Keratinocyte (primary cell): Measurements from ENCODE around the gene KCNIP3. TPM values are rescaled to one million over a fixed set of nuclear protein-coding genes. Genes with fewer than 3 reads are reported as not detected.

Experiments used
- DNase-seq: peaks from one replicate; pipeline ENCODE4 v3.0.0-alpha.2; 2011; ENCODE audit warnings: low read depth, missing footprints, low spot score
- FAIRE-seq: peaks from 2 replicates; lab custom pipeline; 2011; peaks lifted over from hg19 to GRCh38; lab: Jason Lieb, UNC
- H2AFZ ChIP-seq: 2 replicates; pipeline ENCODE4 v1.6.0; 2012; ENCODE audit warnings: low read length, control low read depth, inconsistent platforms; ENCODE audit not compliant: control insufficient read depth
- H3K27ac ChIP-seq: 2 replicates; pipeline ENCODE4 v1.5.1; 2011; ENCODE audit warnings: low read length; ENCODE audit not compliant: control insufficient read depth, insufficient read depth
- H3K27me3 ChIP-seq: 3 replicates; pipeline ENCODE4 v1.6.0; 2011; ENCODE audit warnings: low read length; ENCODE audit not compliant: control insufficient read depth, insufficient read depth; ENCODE audit errors: extremely low read depth
- H3K36me3 ChIP-seq, 2 experiments: 2 replicates in 1 of 2; 3 replicates in 1 of 2; pipeline ENCODE4 v1.5.1; 2011; ENCODE audit warnings: low read length in 2 of 2, mild to moderate bottlenecking in 1 of 2; ENCODE audit not compliant: control insufficient read depth in 2 of 2, insufficient read depth in 2 of 2; ENCODE audit errors: extremely low read depth in 1 of 2
- H3K4me1 ChIP-seq: 3 replicates; pipeline ENCODE4 v1.5.1; 2011; ENCODE audit warnings: low read length; ENCODE audit not compliant: control insufficient read depth, insufficient read depth; ENCODE audit errors: extremely low read depth
- H3K4me2 ChIP-seq: 3 replicates; pipeline ENCODE4 v1.6.0; 2011; ENCODE audit warnings: low read depth, low read length; ENCODE audit not compliant: control insufficient read depth, insufficient read depth; ENCODE audit errors: extremely low read depth
- H3K4me3 ChIP-seq, 3 experiments: fragments of 200-600 bp in 1 of 3; sonication (generic) in 1 of 3; 2 replicates in 2 of 3; 3 replicates in 1 of 3; pipeline ENCODE4 v1.5.1; 2011 to 2016; ENCODE audit warnings: low read length in 3 of 3, mild to moderate bottlenecking in 3 of 3, control low read depth in 2 of 3, inconsistent platforms in 1 of 3, low read depth in 1 of 3, mixed read lengths in 1 of 3, mixed run types in 1 of 3, moderate library complexity in 1 of 3; ENCODE audit not compliant: control insufficient read depth in 2 of 3, insufficient read depth in 2 of 3; ENCODE audit errors: extremely low read depth in 1 of 3
- H3K79me2 ChIP-seq: 2 replicates; pipeline ENCODE4 v1.6.0; 2012; ENCODE audit warnings: low read length; ENCODE audit not compliant: control insufficient read depth, insufficient read depth
- H3K9ac ChIP-seq: 3 replicates; pipeline ENCODE4 v1.6.0; 2011; ENCODE audit warnings: low read length; ENCODE audit not compliant: control insufficient read depth, insufficient read depth; ENCODE audit errors: extremely low read depth
- H3K9me1 ChIP-seq: 3 replicates; pipeline ENCODE4 v1.6.0; 2011; ENCODE audit warnings: low read length; ENCODE audit not compliant: control insufficient read depth, insufficient read depth; ENCODE audit errors: extremely low read depth
- H3K9me3 ChIP-seq: 2 replicates; pipeline ENCODE4 v1.5.1; 2012; ENCODE audit warnings: low read depth, low read length; ENCODE audit not compliant: control insufficient read depth
- H4K20me1 ChIP-seq: 3 replicates; pipeline ENCODE4 v1.6.0; 2011; ENCODE audit warnings: low read length; ENCODE audit not compliant: control insufficient read depth, insufficient read depth; ENCODE audit errors: extremely low read depth
- EZH2 ChIP-seq: IDR thresholded peaks from one replicate; pipeline ENCODE4 v1.6.1; 2012; ENCODE audit warnings: inconsistent platforms, mild to moderate bottlenecking, low read length, moderate library complexity
- dilution Hi-C: fragments of 300-500 bp; cut with MboI; formaldehyde crosslinking; loops from one replicate; pipeline ENCODE4 v1.7.0; 2020; ENCODE audit warnings: low sequenced_read_pairs; ENCODE audit not compliant: extremely low pct_ligation_motif_present
- polyA plus RNA-seq, 5 experiments: library from polyadenylated mRNA; depleted of rRNA in 3 of 5; stranded (reverse) in 3 of 5; stranded (forward) in 1 of 5; unstranded in 1 of 5; fragments of >200 nt; gene quantifications; 1 replicate in 1 of 5; 2 replicates in 3 of 5; 3 replicates in 1 of 5; pipeline versions ENCODE4 v1.2.1 to v1.2.3, GENCODE V29; 2011 to 2012; ENCODE audit warnings: missing spikeins in 2 of 5, low read depth in 1 of 5, low replicate concordance in 1 of 5
- TF ChIP-seq, protein P1 (sequence below), 3 experiments: IDR thresholded peaks in 1 of 3; conservative IDR thresholded peaks in 1 of 3; optimal IDR thresholded peaks in 1 of 3; 2 replicates in 2 of 3; 3 replicates in 1 of 3; pipeline versions ENCODE3 to v1.5.1; 2011; ENCODE audit warnings: low read length in 3 of 3, mild to moderate bottlenecking in 3 of 3, moderate library complexity in 2 of 3, control low read depth in 1 of 3, inconsistent platforms in 1 of 3; ENCODE audit not compliant: insufficient read depth in 2 of 3; ENCODE audit errors: extremely low read depth in 1 of 3

The KCNIP3 gene
- polyA plus RNA-seq, 1 donor (not counting 4 experiments of a cell fraction or from before 2014, with no cell fraction given): 0.66 TPM

DNA sequence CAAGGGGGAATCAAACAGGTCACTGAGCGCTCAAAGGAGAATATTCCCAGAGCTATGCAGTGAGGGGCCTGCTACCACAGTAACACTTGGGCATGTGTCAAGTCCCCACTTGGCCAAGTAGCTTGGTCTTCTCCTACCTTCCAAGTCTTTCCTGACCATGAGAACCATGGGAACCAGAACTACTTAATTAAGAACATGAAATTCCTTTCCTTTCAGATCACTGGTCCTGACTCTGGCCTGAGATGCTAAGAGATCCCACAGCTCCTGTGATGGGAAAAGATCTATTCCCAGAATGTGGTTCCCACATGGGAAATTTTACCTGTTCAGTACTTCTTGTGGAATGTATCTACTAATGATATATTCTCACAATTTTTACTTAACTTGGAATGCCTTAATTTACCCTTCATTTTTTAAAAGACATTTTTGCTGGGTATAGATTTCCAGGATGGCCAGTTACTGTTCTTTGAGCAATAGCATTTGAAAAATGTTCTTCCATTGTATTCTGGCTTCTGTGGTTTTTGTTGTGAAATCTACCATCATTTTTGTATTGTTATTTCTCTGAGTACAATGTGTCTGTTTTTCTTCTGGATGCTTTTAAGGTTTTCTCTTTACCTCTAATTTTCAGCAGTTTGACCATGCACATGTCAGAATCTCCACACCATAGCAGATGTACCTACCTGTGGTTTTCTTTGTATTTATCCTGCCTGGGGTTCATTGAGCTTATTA lies 37.9 kb downstream of the KCNIP3 start:
- Histone ChIP-seq H3K27me3 (no peaks in the 10 kb centered on the region), H3K9me1 (no peaks in the 10 kb centered on the region), H3K27ac (no peak overlapping the region), H2AFZ (no peak overlapping the region), H3K4me2 (peak overlapping the region; percentile 9), H3K9ac (no peak overlapping the region), H3K79me2 (no peaks in the 10 kb centered on the region), H3K9me3 (no peaks in the 10 kb centered on the region), H3K36me3 (no peaks in the 10 kb centered on the region), H4K20me1 (no peaks in the 10 kb centered on the region), H3K4me1 (peaks cover 17% of the 10 kb centered on the region), H3K4me3 (no peak overlapping the region)
- FAIRE-seq (no peak), DNase-seq (no peak)
- dilution Hi-C loops: no loop called here
- TF ChIP-seq, protein P1, sequence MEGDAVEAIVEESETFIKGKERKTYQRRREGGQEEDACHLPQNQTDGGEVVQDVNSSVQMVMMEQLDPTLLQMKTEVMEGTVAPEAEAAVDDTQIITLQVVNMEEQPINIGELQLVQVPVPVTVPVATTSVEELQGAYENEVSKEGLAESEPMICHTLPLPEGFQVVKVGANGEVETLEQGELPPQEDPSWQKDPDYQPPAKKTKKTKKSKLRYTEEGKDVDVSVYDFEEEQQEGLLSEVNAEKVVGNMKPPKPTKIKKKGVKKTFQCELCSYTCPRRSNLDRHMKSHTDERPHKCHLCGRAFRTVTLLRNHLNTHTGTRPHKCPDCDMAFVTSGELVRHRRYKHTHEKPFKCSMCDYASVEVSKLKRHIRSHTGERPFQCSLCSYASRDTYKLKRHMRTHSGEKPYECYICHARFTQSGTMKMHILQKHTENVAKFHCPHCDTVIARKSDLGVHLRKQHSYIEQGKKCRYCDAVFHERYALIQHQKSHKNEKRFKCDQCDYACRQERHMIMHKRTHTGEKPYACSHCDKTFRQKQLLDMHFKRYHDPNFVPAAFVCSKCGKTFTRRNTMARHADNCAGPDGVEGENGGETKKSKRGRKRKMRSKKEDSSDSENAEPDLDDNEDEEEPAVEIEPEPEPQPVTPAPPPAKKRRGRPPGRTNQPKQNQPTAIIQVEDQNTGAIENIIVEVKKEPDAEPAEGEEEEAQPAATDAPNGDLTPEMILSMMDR (optimal IDR thresholded peaks at IDR 0.05 in 1 of 3, IDR thresholded peaks at IDR 0.05 in 1 of 3, conservative IDR thresholded peaks at IDR 0.05 in 1 of 3; ENCODE audit: extremely low read depth in 1 of 3, insufficient read depth in 2 of 3, low read length in 3 of 3): no peak
- TF ChIP-seq EZH2: no peak

DNA sequence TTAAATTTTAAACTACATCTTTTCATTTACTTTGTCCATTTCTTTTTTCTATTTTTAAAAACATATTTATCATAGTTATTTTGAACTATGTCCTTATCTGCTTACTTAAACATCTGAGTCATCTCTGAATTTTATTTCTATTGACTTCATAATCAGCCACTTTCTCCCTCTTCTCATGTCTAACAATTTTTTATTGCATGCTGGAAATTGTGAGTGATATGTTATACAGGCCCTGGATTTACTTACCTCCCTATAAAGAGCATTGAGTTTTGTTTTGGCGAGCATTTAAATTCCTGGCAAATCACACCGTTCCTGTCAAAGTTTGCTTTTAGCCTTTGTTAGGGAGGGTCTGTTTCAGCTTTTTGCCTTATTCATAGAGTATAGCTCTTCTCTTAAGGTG lies 39.3 kb downstream of the KCNIP3 start:
- H3K9ac ChIP-seq: no peak overlapping the region
- H3K79me2 ChIP-seq: no peaks in the 10 kb centered on the region
- DNase-seq (no peak), FAIRE-seq (no peak)
- TF ChIP-seq, protein P1 (optimal IDR thresholded peaks at IDR 0.05 in 1 of 3, IDR thresholded peaks at IDR 0.05 in 1 of 3, conservative IDR thresholded peaks at IDR 0.05 in 1 of 3; ENCODE audit: extremely low read depth in 1 of 3, insufficient read depth in 2 of 3, low read length in 3 of 3): no peak
- TF ChIP-seq EZH2: no peak
- peaks cover 17% of the 10 kb centered on the region for H3K4me1 ChIP-seq
- H3K9me3 ChIP-seq: no peaks in the 10 kb centered on the region
- no peaks in the 10 kb centered on the region for H3K36me3 ChIP-seq
- no peaks in the 10 kb centered on the region for H3K27me3 ChIP-seq
- no peaks in the 10 kb centered on the region for H4K20me1 ChIP-seq
- H3K4me2 ChIP-seq: no peak overlapping the region
- no peak overlapping the region for H3K4me3 ChIP-seq
- H2AFZ ChIP-seq: no peak overlapping the region
- H3K9me1 ChIP-seq: no peaks in the 10 kb centered on the region
- H3K27ac ChIP-seq: no peak overlapping the region
- dilution Hi-C loops: no loop called here
